Gastrocnemius medialis (tissue), 4 donors: ENCODE data around the gene ZCCHC14. TPM values are rescaled to one million over a fixed set of nuclear protein-coding genes. Genes with fewer than 3 reads are reported as not detected.
A peak's percentile ranks its signal among the peaks of the same experiment; 100 is the strongest.

Experiments
- ATAC-seq, 2 donors: fragments of 150-250 bp; one replicate each; pipeline ENCODE4 v1.9.1; 2016
- DNase-seq, 2 donors: peaks; one replicate each; pipeline ENCODE4 v3.0.0-alpha.2; 2019
- H3K27ac ChIP-seq, 4 donors: fragments of 200-600 bp; sonication (generic); 1 replicate in 1 of 4; 2 replicates in 3 of 4; pipeline ENCODE4 v1.5.1; 2016 to 2018; ENCODE audit warnings: mild to moderate bottlenecking in 2 of 4, moderate library complexity in 1 of 4
- H3K27me3 ChIP-seq, 3 donors: fragments of 200-600 bp; sonication (generic) in 2 of 3; 1 replicate in 1 of 3; 2 replicates in 2 of 3; pipeline versions ENCODE4 v1.5.1 to v1.6.0; 2016 to 2019; ENCODE audit warnings: mild to moderate bottlenecking in 1 of 3, moderate library complexity in 1 of 3
- H3K36me3 ChIP-seq, 2 donors: fragments of 200-600 bp; sonication (generic) in 1 of 2; one replicate each; pipeline ENCODE4 v1.5.1; 2017 to 2018
- H3K4me1 ChIP-seq, 2 donors: fragments of 200-600 bp; sonication (generic) in 1 of 2; one replicate each; pipeline ENCODE4 v1.5.1; 2016 to 2017; ENCODE audit warnings: mild to moderate bottlenecking in 2 of 2
- H3K4me3 ChIP-seq, 4 donors: fragments of 200-600 bp; sonication (generic) in 3 of 4; 1 replicate in 1 of 4; 2 replicates in 3 of 4; pipeline ENCODE4 v1.5.1; 2016 to 2019; ENCODE audit warnings: mild to moderate bottlenecking in 2 of 4
- H3K9me3 ChIP-seq, 3 donors: fragments of 200-600 bp; sonication (generic) in 2 of 3; 1 replicate in 1 of 3; 2 replicates in 2 of 3; pipeline ENCODE4 v1.5.1; 2016 to 2019
- CTCF ChIP-seq, 5 experiments: fragments of 450-650 bp in 3 of 5; fragments of 200-600 bp in 2 of 5; sonication (generic) in 2 of 5; IDR thresholded peaks in 4 of 5; conservative IDR thresholded peaks in 1 of 5; 1 replicate in 4 of 5; 2 replicates in 1 of 5; pipeline ENCODE4 v1.5.1; 2016 to 2019; ENCODE audit warnings: antibody characterized with exemption in 5 of 5, mild to moderate bottlenecking in 3 of 5, moderate library complexity in 3 of 5
- POLR2A ChIP-seq, 2 donors: fragments of 450-650 bp; IDR thresholded peaks; one replicate each; pipeline ENCODE4 v1.6.1; 2017; ENCODE audit warnings: antibody characterized with exemption in 2 of 2, mild to moderate bottlenecking in 2 of 2, moderate library complexity in 2 of 2
- in situ Hi-C, 4 donors: fragments of 200-750 bp; cut with MboI; loops; one replicate each; pipeline versions ENCODE4 v1.15.0 to v1.8.0; 2017; ENCODE audit warnings: low sequenced_read_pairs in 4 of 4
- intact Hi-C: fragments of 100-400 bp; cut with DNase I; formaldehyde crosslinking; loops from one replicate; pipeline ENCODE4 v1.15.1; 2023; ENCODE audit warnings: low total_unique reads
- total RNA-seq, 4 donors: library from RNA; depleted of rRNA; stranded (reverse); fragments of >200 nt; gene quantifications; one replicate each; pipeline versions ENCODE4 v1.1.0 to v1.2.3, GENCODE V29; 2016

The ZCCHC14 gene
- total RNA-seq, 4 donors from 2014 or later, result 8.9 to 10.7 (median 9.3) TPM

- intact Hi-C loops, result loop anchor here (2.0 to 10.0 kb wide), 4 partner anchors 27 to 151 kb away; partner anchors contain the start of genes C16orf95, MAP1LC3B and ZCCHC14
- H3K9me3 ChIP-seq, result no peaks in the 10 kb centered on the region
- H3K27ac ChIP-seq, result peak overlapping the region; percentile 86 to 95 (median 90)
- no peaks in the 10 kb centered on the region for H3K36me3 ChIP-seq
- no peak overlapping the region for H3K4me3 ChIP-seq
- DNase-seq, result no peak
- ATAC-seq, result no peak
- H3K27me3 ChIP-seq, result no peaks in the 10 kb centered on the region
- TF ChIP-seq POLR2A (IDR thresholded peaks at IDR 0.05), result no peak
- TF ChIP-seq CTCF (IDR thresholded peaks at IDR 0.05 in 4 of 5, conservative IDR thresholded peaks at IDR 0.05 in 1 of 5), result no peak
- in situ Hi-C loops, result no loop called here
- H3K4me1 ChIP-seq, result peaks cover 65 to 68% of the 10 kb centered on the region in 2 donors
Observed at GRCh38 chr16:87465879-87466278, 26.9 kb downstream of the ZCCHC14 start.

GRCh38 chr16:87465306-87465705 is 27.5 kb downstream of the ZCCHC14 start:
- intact Hi-C loops (loop anchor here (2.0 to 10.0 kb wide), 4 partner anchors 27 to 151 kb away; partner anchors contain the start of genes C16orf95, MAP1LC3B and ZCCHC14), in situ Hi-C loops (no loop called here)
- TF ChIP-seq POLR2A (IDR thresholded peaks at IDR 0.05), result no peak
- no peak for TF ChIP-seq CTCF (IDR thresholded peaks at IDR 0.05 in 4 of 5, conservative IDR thresholded peaks at IDR 0.05 in 1 of 5)
- peak overlapping the region; percentile 86 to 95 (median 90) for H3K27ac ChIP-seq
- peaks cover 60 to 64% of the 10 kb centered on the region in 2 donors for H3K4me1 ChIP-seq
- H3K27me3 ChIP-seq, result no peaks in the 10 kb centered on the region
- H3K4me3 ChIP-seq, result peak overlapping the region; percentile 8 to 33 (median 23)
- no peaks in the 10 kb centered on the region for H3K9me3 ChIP-seq
- peak; percentile 92 to 97 for ATAC-seq
- H3K36me3 ChIP-seq, result no peaks in the 10 kb centered on the region
- DNase-seq, result peak; percentile 90 to 95

- peaks cover 55 to 60% of the 10 kb centered on the region in 2 donors for H3K4me1 ChIP-seq
- H3K9me3 ChIP-seq, result no peaks in the 10 kb centered on the region
- H3K4me3 ChIP-seq, result peak overlapping the region; percentile 20 to 34 (median 30)
- intact Hi-C loops, result loop anchor here (2.0 to 10.0 kb wide), 4 partner anchors 28 to 150 kb away; partner anchors contain the start of genes C16orf95, MAP1LC3B and ZCCHC14
- peaks cover 0 to 2% of the 10 kb centered on the region in 2 donors for H3K36me3 ChIP-seq
- ATAC-seq (peak; percentile 74 to 89), DNase-seq (peak; percentile 74 to 76)
- in situ Hi-C loops, result no loop called here
- H3K27ac ChIP-seq, result peak overlapping the region; percentile 86 to 95 (median 90)
- TF ChIP-seq POLR2A (IDR thresholded peaks at IDR 0.05) (peak; percentile 15 to 47), CTCF (IDR thresholded peaks at IDR 0.05 in 4 of 5, conservative IDR thresholded peaks at IDR 0.05 in 1 of 5) (no peak)
- H3K27me3 ChIP-seq, result no peaks in the 10 kb centered on the region
Observed at GRCh38 chr16:87464691-87465300, 28.0 kb downstream of the ZCCHC14 start.

GRCh38 chr16:87463722-87464690 is 28.8 kb downstream of the ZCCHC14 start:
- Histone ChIP-seq H3K4me3 (peak overlapping the region in 3 of 4 donors; percentile 20 to 33 (median 26)), H3K4me1 (peaks cover 54 to 56% of the 10 kb centered on the region in 2 donors)
- ATAC-seq, result peak; percentile 15 to 16

More at GRCh38 chr16:87463722-87464690, 28.8 kb downstream of the ZCCHC14 start:
- in situ Hi-C loops, result no loop called here
- intact Hi-C loops, result loop anchor here (2.0 to 10.0 kb wide), 4 partner anchors 29 to 149 kb away; partner anchors contain the start of genes C16orf95, MAP1LC3B and ZCCHC14
- H3K36me3 ChIP-seq, result peaks cover 0 to 10% of the 10 kb centered on the region in 2 donors
- H3K9me3 ChIP-seq, result no peaks in the 10 kb centered on the region
- no peaks in the 10 kb centered on the region for H3K27me3 ChIP-seq
- DNase-seq, result no peak
- peak overlapping the region; percentile 86 to 95 (median 90) for H3K27ac ChIP-seq
- no peak for TF ChIP-seq CTCF (IDR thresholded peaks at IDR 0.05 in 4 of 5, conservative IDR thresholded peaks at IDR 0.05 in 1 of 5)
- TF ChIP-seq POLR2A (IDR thresholded peaks at IDR 0.05), result no peak
